NOMO-1 treated with DMSO at 0.1 percent for 48 hours (cell line): Measurements from ENCODE around the gene FSD2.
"Not testable (repeated sequence)": the region's sequence is repeated elsewhere in the genome, so short reads cannot be mapped to it uniquely, and the experiment has no call there.

Source experiments
- DNase-seq: peaks from one replicate; lab custom pipeline; 2025; ENCODE audit not compliant: unreplicated experiment; lab: John Stamatoyannopoulos, UW

Gene FSD2

DNA sequence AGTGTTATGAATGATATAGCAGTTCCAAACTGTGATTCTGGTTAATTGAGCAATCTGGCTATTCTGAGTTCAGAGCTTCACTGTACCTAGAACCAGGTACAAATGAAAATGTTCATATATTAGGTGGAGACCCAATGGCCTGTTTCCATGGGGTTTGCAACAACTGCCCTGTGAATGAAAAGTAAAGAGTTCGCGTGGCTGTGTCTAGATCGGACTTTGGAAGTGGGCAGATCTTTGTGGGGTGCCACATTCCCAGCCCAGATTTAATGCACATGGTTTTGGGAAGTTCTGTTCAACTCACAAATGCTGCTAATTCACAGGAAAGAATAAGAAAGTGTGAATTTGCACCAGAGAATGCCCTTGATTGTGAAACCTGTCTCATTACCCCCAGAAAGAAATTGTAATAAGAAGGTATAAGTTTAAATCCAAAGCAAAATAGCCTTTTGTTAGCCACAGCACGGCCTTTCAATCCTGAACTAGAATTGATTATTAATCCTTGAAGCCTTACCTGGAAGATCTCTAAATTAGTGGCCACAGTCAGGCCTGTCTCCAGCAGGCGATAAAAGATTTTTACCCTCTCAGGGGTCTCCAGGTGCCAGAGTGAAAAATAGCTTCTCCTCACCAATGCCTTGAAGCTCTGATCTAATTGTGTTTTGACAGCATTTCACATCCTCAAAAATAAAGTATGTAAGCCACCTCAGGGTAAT, 26.2 kb upstream of the FSD2 start:
- DNase-seq = no peak

DNA sequence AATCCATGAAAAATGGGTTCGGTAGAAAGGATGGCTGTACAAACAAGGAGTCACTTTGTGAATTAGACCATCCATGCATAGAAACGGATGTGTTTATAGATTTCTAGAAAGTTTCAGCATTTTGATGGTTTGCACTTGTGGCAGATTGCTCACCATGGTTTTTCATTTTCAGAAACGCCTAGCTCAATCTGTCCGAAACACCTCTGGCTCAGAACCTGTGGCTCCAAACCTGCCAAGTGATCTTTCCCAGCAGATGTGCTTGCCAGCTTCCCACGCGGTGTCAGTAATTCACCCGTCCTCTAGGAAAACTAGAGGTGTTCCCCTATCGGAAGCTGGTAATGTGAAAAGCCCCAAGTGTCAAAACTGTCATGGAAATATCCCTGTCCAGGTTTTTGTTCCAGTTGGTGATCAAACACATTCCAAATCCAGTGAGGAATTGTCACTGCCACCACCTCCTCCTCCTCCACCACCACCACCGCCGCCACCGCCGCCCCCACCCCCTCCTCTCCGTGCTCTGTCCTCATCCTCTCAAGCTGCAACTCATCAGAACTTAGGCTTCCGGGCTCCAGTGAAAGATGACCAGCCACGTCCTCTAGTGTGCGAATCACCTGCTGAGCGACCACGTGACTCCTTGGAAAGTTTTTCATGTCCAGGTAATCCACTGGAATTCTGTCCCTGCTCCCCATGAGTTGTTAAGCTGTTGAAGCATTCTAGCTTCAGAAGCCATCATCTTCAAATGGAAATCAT, 24.7 kb upstream of the FSD2 start:
- no peak for DNase-seq

DNA sequence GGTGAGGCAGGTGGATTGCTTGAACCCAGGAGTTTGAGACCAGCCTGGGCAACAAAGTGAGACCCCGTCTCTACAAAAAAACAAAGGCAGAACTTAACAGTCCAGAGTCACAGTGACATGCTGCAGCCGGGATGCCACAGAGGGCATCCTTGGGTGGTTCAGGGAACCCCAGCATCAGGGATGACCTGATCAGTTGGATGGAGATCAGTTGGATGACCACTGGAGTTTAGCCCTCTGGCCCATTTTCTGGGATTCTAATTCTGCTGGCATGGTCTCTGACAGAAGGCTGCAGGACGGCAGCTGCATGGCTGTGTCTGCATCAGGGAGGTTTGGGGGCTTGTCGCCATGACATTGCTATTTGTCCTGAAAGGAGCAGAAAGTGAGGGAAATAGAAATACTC, 23.4 kb upstream of the FSD2 start:
- DNase-seq = no peak

DNA sequence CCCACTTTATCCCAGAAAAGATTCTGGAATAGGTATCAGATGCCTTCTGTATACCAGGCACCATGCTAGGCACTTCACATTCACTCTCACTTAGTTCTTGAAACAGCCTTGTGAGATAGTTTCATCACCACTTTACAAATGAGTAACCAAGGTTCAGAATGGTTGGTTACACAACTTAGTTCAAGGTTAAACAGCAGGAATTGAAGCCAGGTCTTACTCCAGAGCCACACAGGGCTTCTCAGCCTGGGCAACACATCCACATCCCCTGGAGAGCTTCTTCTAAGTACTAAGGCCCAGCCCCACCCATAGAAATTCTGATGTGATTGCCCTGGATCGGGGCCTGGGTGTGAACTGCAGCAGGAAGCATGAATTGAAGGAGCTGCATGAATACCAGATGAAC, 22.2 kb upstream of the FSD2 start:
- DNase-seq = no peak

DNA sequence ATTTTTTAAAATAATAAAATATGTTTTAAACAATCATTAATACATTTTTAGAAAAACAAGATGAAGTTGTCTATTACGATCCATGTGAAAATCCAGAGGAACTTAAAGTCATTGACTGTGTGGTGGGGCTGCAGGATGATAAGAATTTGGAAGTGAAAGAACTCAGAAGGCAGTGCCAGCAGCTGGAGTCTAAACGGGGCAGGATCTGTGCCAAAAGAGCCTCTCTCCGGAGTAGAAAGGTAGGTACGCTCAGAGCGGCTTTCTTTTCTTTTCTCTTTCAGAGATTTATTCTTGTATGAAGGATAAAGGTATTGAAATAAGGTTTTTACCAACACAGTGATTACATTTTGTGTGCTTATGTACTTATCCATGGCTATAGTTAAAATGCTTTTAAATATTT, 17.2 kb upstream of the FSD2 start:
- no peak for DNase-seq

DNA sequence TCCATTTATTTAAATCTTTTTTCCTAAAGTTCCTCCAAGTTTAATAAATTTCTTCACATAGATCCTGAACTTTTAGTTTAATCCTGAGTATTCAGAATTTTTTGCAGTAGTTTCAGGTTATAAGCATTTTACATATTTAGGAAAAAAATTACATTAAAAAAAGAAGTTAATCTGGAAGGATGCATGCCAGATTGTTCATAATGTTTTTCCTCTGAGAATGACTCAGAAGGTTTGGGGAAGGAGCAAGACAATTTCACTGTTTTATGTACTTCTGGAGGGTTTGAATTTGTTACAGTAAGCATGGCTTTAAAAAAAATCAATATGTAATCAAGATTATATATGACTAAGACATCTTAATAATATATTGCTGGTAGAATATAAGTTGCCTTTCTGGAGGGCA, 16.0 kb upstream of the FSD2 start:
- DNase-seq = not testable (repeated sequence)

DNA sequence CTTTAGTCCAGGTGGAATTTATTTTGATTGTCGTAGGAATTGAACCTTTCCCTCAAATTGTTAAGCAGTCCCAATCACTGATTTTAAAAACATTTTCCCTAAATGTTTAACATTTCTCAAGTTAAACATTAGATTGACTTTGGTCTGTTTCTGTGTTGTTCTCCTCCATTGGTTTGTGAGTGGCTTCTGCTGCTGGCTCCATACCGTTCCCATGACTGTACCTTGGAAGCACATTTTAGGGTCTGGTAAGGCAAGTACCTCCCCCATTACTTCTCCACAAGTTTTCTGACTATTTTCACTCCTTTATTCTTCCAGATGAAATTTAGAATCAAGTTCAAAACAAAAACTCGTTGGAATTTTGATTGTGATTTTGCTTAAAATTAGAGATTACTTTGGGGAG, 15.5 kb upstream of the FSD2 start:
- DNase-seq = not testable (repeated sequence)

DNA sequence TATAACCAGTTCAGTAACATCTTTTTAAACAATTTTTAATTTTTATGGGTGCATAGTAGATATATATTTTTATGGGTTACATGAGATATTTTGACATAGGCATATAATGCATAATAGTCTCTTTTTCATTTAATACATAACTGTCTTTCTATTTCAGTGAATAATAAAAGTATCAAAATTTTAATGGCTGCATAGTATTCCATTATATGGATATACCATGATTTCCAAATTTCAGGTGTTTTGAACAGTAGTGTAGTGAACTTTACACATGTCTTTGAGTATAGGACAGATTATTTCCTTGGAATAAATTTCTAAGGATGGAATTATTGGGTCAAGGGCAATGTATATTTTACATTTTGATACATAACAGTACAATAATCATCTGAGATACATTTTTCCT, 14.3 kb upstream of the FSD2 start:
- DNase-seq = no peak

DNA sequence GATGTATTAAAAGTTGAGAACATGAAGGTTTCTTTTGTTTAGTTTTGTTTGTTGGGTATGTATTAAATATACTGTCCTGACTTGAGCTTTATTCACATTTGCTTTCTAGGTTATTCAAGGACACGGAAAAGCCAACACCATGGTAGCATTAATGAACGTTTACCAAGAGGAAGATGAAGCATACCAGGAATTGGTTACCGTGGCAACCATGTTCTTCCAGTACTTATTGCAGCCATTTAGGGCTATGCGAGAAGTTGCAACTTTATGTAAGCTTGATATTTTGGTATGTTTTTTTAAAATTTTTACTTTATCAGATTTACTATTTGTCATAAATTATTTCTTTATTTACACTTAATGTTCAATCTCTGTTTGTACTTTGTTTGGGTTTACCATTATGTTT, 7.1 kb upstream of the FSD2 start:
- no peak for DNase-seq

DNA sequence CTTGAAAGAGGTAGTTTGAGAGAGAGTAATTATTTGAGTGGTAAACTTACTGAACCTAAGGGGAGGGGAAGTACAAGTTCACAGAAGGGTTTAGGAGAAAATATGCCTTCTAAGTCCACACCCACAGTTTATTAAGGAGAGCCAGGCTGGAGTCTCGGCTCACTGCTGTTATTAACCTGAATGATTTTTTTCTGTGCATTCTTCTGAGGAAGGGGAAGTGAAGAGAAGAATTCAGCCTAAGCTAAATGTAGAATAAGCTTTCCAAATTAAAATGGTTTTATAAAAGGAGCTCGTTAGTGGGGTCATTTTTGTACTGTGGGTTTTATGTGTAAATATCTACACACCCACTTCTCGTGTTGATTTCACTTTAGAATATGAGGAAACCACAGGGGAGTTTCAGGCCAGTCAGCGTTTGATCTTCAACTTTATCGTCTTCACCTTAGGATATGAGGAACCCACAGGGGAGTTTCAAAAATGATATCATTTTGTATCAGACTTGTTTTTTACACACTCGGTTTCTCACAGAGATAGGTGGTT, 5.1 kb upstream of the FSD2 start:
- peak; percentile 74 for DNase-seq

DNA sequence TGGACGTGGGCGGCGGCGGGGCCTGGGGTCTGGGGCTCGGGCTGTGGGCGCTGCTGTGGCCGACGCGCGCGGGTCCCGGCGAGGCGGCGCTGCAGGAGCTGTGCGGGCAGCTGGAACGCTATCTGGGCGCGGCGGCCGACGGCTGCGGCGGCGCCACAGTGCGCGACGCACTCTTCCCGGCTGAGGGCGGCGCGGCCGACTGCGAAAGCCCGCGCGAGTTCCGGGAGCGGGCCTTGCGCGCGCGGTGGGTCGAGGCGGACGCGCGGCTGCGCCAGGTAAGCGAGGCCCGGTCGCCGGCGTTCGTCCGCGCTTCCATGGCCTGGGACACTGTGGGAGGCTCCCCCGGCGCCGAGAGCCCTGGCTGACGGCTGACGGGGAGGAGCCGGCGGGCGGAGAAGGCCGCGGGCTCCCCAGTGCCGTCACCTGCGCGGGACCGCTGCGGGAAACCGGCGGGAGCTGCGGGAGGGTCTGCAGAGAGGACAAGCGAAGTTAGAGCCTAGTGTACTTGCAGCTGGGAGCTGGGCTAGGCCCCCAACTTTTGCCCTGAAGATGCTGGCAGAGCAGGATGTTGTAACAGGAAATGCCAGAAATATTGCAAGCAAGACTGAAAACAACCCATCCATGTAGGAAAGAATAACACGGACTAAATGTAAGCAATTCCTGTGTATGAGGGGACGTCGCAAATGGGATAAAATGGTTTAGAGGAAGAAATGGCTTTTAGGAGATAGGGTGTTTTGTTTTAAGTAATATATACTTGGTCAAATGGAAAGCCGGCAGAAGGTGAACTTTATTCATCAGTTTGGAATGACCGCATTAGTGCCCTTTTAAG, 4.4 kb upstream of the FSD2 start:
- DNase-seq = peak; percentile 74

DNA sequence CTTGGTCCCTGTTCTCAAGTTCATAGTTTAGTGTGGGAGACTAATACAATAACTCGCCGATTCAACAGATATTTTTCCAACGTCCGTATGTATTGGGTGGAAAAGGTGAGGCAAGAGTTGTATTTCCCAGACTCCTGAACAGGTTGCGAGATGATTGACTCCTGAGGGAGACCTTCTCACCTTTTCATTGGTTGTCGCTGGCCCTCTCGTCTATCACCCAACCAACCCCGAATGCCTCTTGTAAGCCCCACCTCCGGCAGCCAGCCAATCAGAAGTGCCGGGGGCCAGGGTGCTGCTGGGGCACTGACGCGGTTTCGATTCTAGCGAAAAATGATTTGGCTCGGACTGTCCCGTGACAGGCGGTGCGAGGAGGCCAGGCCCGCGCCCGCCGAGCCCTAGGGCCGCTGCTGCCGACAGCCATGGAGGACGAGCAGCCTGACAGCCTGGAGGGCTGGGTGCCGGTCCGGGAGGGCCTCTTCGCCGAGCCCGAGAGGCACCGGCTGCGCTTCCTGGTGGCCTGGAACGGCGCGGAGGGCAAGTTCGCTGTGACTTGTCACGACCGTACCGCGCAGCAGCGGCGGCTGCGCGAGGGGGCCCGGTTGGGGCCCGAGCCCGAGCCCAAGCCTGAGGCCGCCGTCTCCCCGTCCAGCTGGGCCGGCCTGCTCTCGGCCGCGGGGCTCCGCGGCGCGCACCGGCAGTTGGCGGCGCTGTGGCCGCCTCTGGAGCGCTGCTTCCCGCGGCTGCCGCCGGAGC, 3.6 kb upstream of the FSD2 start, which contains the start of gene WHAMM:
TSS of gene WHAMM (plus strand) at position 321 of the 753 bp plus-strand sequence. CDS start at position 420, 99 bp downstream.
- DNase-seq = peak; percentile 94

DNA sequence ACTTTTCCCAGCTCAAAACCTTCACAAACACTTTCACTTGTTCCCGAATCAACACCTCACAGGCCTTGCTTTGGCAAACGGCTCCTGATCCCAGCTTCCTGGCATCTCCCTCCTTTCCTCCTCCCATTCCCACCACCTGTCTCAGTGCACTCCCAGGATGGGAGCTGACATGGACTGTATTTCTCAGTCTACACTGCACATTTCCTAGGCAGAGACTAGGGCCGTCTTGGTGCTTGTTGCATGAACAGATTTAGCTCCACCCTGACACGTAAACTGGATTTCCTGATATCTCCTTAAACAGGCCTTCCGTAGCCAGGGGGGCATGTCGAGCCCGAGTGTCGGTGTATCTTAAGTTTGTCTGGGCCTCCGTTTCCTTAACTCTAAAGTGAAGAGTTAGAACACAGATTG, 2.8 kb upstream of the FSD2 start:
- DNase-seq = no peak

DNA sequence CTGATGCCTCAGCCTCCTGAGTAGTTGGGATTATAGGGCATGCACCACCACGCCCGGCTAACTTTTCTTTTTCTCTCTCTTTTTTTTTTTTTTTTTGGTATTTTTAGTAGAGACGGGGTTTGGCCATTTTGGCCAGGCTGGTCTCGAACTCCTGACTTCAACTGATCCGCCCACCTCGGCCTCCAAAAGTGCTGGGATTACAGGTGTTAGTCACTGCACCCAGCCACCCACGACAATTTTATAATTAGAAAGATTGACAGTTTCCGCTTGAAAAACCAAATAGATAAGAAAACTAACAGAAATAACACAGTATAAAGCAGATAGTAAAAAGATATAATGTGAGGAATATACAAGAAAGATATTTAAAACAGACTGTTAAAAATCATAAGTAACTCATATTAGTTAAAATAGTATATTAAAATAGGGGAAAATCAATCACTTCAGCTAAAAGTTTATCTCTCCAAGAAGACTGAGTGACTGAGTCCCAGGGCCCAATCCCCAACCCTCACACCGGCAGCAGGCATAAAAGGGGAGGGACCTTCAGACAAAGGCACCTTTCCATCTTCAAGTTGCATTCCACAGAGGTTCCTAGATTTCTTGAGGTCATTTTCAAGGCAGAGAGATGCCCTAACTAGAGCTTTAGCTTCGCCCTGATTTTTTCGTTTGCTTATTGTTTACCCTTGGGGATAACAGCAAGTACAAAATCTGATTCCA, 2.2 kb upstream of the FSD2 start:
- no peak for DNase-seq

DNA sequence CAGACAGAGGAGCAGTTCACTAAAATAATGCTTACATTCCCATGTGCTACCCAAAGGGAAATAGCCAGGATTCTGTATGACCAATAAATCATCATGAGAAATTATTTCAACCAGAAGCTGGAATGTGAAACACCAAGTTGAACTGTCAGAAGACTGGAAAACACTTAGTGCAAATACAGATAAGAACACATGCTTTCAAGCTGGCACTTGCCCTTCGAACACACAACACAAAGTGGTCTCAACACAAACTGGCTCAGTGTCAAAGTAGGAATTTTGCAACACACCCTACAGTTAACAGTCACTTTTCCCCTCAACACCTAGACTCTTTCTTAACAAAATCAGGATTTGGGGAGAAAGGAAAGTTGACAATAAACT, 1.3 kb downstream of the FSD2 start:
- DNase-seq = no peak

DNA sequence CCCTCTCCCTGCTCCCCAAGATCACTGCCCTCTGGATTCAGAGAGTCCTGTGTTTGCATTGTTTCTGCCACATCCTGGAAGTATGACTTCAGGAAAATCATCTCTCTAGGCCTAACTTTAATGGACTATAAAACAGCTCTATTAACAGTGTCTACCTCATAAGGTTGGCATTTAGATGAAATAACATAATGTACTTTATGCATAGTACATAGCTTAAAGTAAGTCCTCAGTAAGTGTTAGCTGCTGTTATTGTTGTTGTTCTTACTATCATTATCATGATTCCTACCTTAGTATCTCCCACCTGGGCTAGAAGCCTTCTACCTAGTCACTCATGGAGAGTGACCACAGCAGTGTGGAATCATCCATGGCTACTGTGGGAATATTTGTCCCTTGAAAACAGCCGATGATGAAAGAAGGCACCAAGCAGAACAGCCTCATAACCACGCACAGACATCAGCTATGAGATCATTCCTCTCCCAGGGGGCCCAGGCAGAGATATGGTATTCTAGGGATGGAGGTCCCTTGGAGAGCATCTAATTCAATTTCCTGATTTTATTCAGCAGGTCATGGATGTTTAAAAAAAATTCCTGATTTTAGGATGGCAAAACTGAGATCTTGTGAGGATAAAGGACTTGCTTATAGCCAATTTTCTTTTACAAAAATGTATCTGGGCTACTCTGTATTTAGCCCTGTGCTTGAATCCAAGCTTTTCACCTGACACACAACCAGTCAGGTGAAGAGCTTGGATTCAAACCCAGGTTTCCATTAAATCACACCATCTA, 1.9 kb downstream of the FSD2 start:
- no peak for DNase-seq

DNA sequence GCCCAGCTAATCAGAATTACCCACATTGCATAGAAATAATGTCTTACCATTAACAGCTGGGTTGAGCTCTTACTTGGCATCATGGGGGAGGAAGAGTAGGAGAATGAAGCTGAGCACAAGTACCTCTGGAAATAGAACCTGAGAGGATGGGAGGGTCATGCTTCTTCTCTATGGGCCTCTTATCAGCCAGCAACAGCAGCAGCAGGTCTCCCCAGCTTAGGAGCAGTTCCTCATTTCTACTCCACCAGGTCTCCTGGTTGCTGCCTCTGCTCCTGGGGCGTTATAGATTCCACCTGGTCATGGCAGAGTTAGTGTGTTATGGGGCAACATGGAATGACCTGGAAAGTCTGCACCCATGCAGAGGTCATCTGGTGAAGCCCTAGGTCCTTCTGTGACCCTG, 3.4 kb downstream of the FSD2 start:
- peak; percentile 3 for DNase-seq

DNA sequence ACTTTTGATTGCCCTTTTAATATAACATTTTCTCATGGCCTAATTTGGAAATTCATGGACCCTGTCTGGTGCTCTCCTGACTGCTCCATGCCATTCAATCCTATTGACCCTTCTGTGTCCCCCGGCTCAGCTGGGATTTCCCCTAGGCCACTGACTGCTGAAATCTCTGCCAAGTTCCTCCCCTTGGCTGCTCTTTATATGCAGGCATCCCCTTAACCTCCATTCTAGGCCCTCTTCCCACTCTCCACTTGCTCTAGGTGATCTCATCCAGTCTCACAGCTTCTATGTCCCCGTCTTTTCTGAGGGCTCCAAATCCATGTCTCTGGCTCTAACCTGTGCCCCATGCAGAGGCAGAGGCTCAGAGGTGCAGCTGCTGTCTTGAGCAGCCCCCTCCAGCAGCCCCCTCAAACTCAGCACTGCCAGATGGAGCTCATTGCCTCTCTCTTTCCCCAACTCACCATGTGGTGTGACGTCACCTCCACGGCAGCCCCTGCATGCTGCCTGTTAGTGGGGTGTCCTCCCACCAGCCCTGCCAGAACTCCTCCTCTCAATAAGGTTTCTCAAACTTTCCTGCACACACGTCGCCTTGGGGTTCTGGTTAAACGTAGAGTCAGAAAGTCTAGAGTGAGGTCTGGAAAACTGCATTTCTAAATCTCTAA, 6.6 kb downstream of the FSD2 start:
- no peak for DNase-seq
